Brain microvascular endothelial cell (primary cell): ENCODE measurements around the gene FAM114A1.

Source experiments
- DNase-seq: peaks from one replicate; pipeline ENCODE4 v3.0.0-alpha.2; 2020
- H3K27ac ChIP-seq: fragments of 250-450 bp; sonication (Bioruptor Pico); 2 replicates; pipeline ENCODE4 v1.5.1; 2020; ENCODE audit warnings: mild to moderate bottlenecking, moderate library complexity
- H3K27me3 ChIP-seq: fragments of 250-450 bp; sonication (Bioruptor Pico); replicated peaks from 2 replicates; pipeline ENCODE4 v1.5.1; 2020; ENCODE audit warnings: mild to moderate bottlenecking
- H3K36me3 ChIP-seq: fragments of 250-450 bp; sonication (Bioruptor Pico); replicated peaks from 2 replicates; pipeline ENCODE4 v1.5.1; 2020; ENCODE audit warnings: mild to moderate bottlenecking
- H3K4me3 ChIP-seq: 2 replicates; pipeline ENCODE4 v1.5.1; 2011; ENCODE audit warnings: low read depth, mild to moderate bottlenecking, control low read depth, low read length, moderate library complexity
- CTCF ChIP-seq: IDR thresholded peaks from 2 replicates; pipeline ENCODE4 v1.5.1; 2011; ENCODE audit warnings: low read depth, mild to moderate bottlenecking, moderate library complexity, low read length, control low read depth, inconsistent platforms; ENCODE audit errors: missing control alignments
- in situ Hi-C: cut with HindIII; loops from 2 replicates; pipeline ENCODE4 v1.10.0; 2017; ENCODE audit warnings: low sequenced_read_pairs, low pct_ligation_motif_present

FAM114A1 gene

GRCh38 chr4:38873290-38873944 is 5.8 kb downstream of the FAM114A1 start:
- no peak overlapping the region for H3K4me3 ChIP-seq
- H3K36me3 ChIP-seq = peaks cover 44% of the 10 kb centered on the region
- no peak for DNase-seq
- H3K27ac ChIP-seq = no peak overlapping the region
- TF ChIP-seq CTCF = peak; percentile 45
- H3K27me3 ChIP-seq = no peaks in the 10 kb centered on the region
- in situ Hi-C loops = no loop called here

- H3K27me3 ChIP-seq = no peaks in the 10 kb centered on the region
- DNase-seq = no peak
- no peak overlapping the region for H3K27ac ChIP-seq
- TF ChIP-seq CTCF = no peak
- in situ Hi-C loops = no loop called here
- peaks cover 63% of the 10 kb centered on the region for H3K36me3 ChIP-seq
- no peak overlapping the region for H3K4me3 ChIP-seq
These were observed 9.0 kb downstream of the FAM114A1 start for GRCh38 chr4:38876636-38877035.

GRCh38 chr4:38884254-38884653 is 16.6 kb downstream of the FAM114A1 start:
- DNase-seq = no peak
- H3K4me3 ChIP-seq = no peak overlapping the region
- peaks cover 59% of the 10 kb centered on the region for H3K36me3 ChIP-seq
- no peak for TF ChIP-seq CTCF
- in situ Hi-C loops = no loop called here
- no peaks in the 10 kb centered on the region for H3K27me3 ChIP-seq
- no peak overlapping the region for H3K27ac ChIP-seq

GRCh38 chr4:38889143-38889542 is 21.5 kb downstream of the FAM114A1 start:
- Histone ChIP-seq H3K36me3 (peaks cover 55% of the 10 kb centered on the region), H3K4me3 (no peak overlapping the region), H3K27me3 (no peaks in the 10 kb centered on the region), H3K27ac (peak overlapping the region; percentile 78)
- in situ Hi-C loops = no loop called here
- DNase-seq = peak; percentile 40
- no peak for TF ChIP-seq CTCF

GRCh38 chr4:38891051-38891983 is 23.7 kb downstream of the FAM114A1 start:
- Histone ChIP-seq H3K27me3 (no peaks in the 10 kb centered on the region), H3K27ac (no peak overlapping the region), H3K36me3 (peaks cover 56% of the 10 kb centered on the region), H3K4me3 (no peak overlapping the region)
- no peak for DNase-seq
- in situ Hi-C loops = no loop called here
- TF ChIP-seq CTCF = no peak
